Raji (cell line): Measurements from ENCODE around the gene PRAMEF18.
"Not testable (repeated sequence)": the region's sequence is repeated elsewhere in the genome, so short reads cannot be mapped to it uniquely, and the experiment has no call there.

Source experiments
- POLR2A ChIP-seq: IDR thresholded peaks from 2 replicates; pipeline ENCODE4 v1.6.1; 2011; ENCODE audit warnings: low read depth, low read length, control low read depth; ENCODE audit not compliant: insufficient read depth

Gene PRAMEF18

GRCh38 chr1:13225675-13226204, at the start of gene PRAMEF18:
Gene PRAMEF18, minus strand, starts transcription at chr1:13226154. Its CDS starts 48 bp downstream, at chr1:13226106.
- TF ChIP-seq POLR2A, result not testable (repeated sequence)

- not testable (repeated sequence) for TF ChIP-seq POLR2A
These were observed 27.9 kb upstream of the PRAMEF18 start, which contains the start of gene PRAMEF5 for GRCh38 chr1:13253898-13254297. Gene PRAMEF5, plus strand, starts transcription at chr1:13254198. Its CDS starts 5,071 bp downstream, at chr1:13259269.

GRCh38 chr1:13228343-13228781, 2.4 kb upstream of the PRAMEF18 start:
- no peak for TF ChIP-seq POLR2A

- no peak for TF ChIP-seq POLR2A
These were observed 1.4 kb downstream of the PRAMEF18 start for GRCh38 chr1:13224480-13225060.

- TF ChIP-seq POLR2A, result not testable (repeated sequence)
These were observed 24.6 kb downstream of the PRAMEF18 start, which contains the start of gene PRAMEF13 for GRCh38 chr1:13201309-13201708. Gene PRAMEF13, minus strand, starts transcription at chr1:13201409. Its CDS starts 1,820 bp downstream, at chr1:13199589.
